HG03159 (cell line): ENCODE data around the gene SPRR5.

ENCODE experiments used
- ATAC-seq: cut with Tn5 transposase; IDR thresholded peaks from one replicate; pipeline ENCODE4 v1.9.1; 2021; ENCODE audit warnings: mild to moderate bottlenecking, moderate library complexity; ENCODE audit not compliant: unreplicated experiment

The SPRR5 gene

GRCh38 chr1:152946651-152947256 lies at the start of gene SPRR5:
Gene SPRR5 (plus strand): TSS chr1:152947206. CDS start chr1:152948555, 1,349 bp downstream.
- no peak for ATAC-seq

- ATAC-seq: no peak
These were observed 48.0 kb upstream of the SPRR5 start for GRCh38 chr1:152899027-152899426.

GRCh38 chr1:152899883-152900282 lies 47.1 kb upstream of the SPRR5 start:
- no peak for ATAC-seq

GRCh38 chr1:152901631-152902030 lies 45.4 kb upstream of the SPRR5 start:
- no peak for ATAC-seq

- ATAC-seq: no peak
These were observed 44.4 kb upstream of the SPRR5 start for GRCh38 chr1:152902636-152903035.

- ATAC-seq: no peak
These were observed 42.1 kb upstream of the SPRR5 start for GRCh38 chr1:152904688-152905440.

GRCh38 chr1:152906023-152906565 lies 40.9 kb upstream of the SPRR5 start:
- ATAC-seq: no peak

- ATAC-seq: no peak
These were observed 39.1 kb upstream of the SPRR5 start, which contains the start of gene IVL for GRCh38 chr1:152907686-152908601. Gene IVL (plus strand): TSS chr1:152908546. CDS start chr1:152909798, 1,252 bp downstream.

- ATAC-seq: no peak
These were observed 37.8 kb upstream of the SPRR5 start for GRCh38 chr1:152909206-152909605.

GRCh38 chr1:152912471-152912870 lies 34.5 kb upstream of the SPRR5 start:
- ATAC-seq: no peak

GRCh38 chr1:152912900-152913299 lies 34.1 kb upstream of the SPRR5 start:
- ATAC-seq: no peak

- ATAC-seq: no peak
These were observed 29.2 kb upstream of the SPRR5 start for GRCh38 chr1:152917794-152918193.

GRCh38 chr1:152919071-152919470 lies 27.9 kb upstream of the SPRR5 start:
- ATAC-seq: no peak

- ATAC-seq: no peak
These were observed 22.8 kb upstream of the SPRR5 start for GRCh38 chr1:152924191-152924590.

GRCh38 chr1:152926091-152926490 lies 20.9 kb upstream of the SPRR5 start:
- ATAC-seq: no peak

- no peak for ATAC-seq
These were observed 18.3 kb upstream of the SPRR5 start for GRCh38 chr1:152928671-152929070.

- no peak for ATAC-seq
These were observed 14.7 kb upstream of the SPRR5 start for GRCh38 chr1:152932170-152932811.

GRCh38 chr1:152933196-152933595 lies 13.8 kb upstream of the SPRR5 start:
- no peak for ATAC-seq

- ATAC-seq: no peak
These were observed 6.4 kb upstream of the SPRR5 start for GRCh38 chr1:152940614-152941013.

- no peak for ATAC-seq
These were observed 5.8 kb upstream of the SPRR5 start for GRCh38 chr1:152941037-152941711.
